ENCODE measurements around the gene SPC25. TPM values are rescaled to one million over a fixed set of nuclear protein-coding genes. Genes with fewer than 3 reads are reported as not detected.

Gene SPC25
- total RNA-seq, 1 donor from 2014 or later: 9.1 TPM

- H3K27me3 Mint-ChIP-seq (ENCODE audit: low read depth): peaks cover 18% of the 10 kb centered on the region
These were observed 26.1 kb upstream of the SPC25 start for GRCh38 chr2:168916331-168916675.

GRCh38 chr2:168915441-168916330, 25.5 kb upstream of the SPC25 start:
- Mint-ChIP-seq H3K9me3 (peaks cover 5% of the 10 kb centered on the region), H3K27me3 (ENCODE audit: low read depth) (peaks cover 20% of the 10 kb centered on the region), H3K4me1 (peaks cover 4% of the 10 kb centered on the region), H3K4me3 (no peak overlapping the region), H3K27ac (no peak overlapping the region), H3K36me3 (no peaks in the 10 kb centered on the region)
- no peak for DNase-seq (ENCODE audit: low spot score in 2 of 2, unreplicated experiment in 2 of 2)
- no peak for TF ChIP-seq CTCF (IDR thresholded peaks at IDR 0.05; ENCODE audit: unreplicated experiment)

More at GRCh38 chr2:168916331-168916675, 26.1 kb upstream of the SPC25 start:
- DNase-seq (ENCODE audit: low spot score in 2 of 2, unreplicated experiment in 2 of 2): no peak
- Mint-ChIP-seq H3K36me3 (no peaks in the 10 kb centered on the region), H3K27ac (no peak overlapping the region), H3K9me3 (peaks cover 6% of the 10 kb centered on the region), H3K4me3 (no peak overlapping the region), H3K4me1 (peaks cover 10% of the 10 kb centered on the region)
- TF ChIP-seq CTCF (IDR thresholded peaks at IDR 0.05; ENCODE audit: unreplicated experiment): no peak

- Mint-ChIP-seq H3K27ac (no peak overlapping the region), H3K4me3 (no peak overlapping the region), H3K27me3 (ENCODE audit: low read depth) (peaks cover 28% of the 10 kb centered on the region), H3K36me3 (no peaks in the 10 kb centered on the region), H3K4me1 (no peaks in the 10 kb centered on the region), H3K9me3 (no peaks in the 10 kb centered on the region)
- no peak for DNase-seq (ENCODE audit: low spot score in 2 of 2, unreplicated experiment in 2 of 2)
- TF ChIP-seq CTCF (IDR thresholded peaks at IDR 0.05; ENCODE audit: unreplicated experiment): no peak
These were observed 23.3 kb upstream of the SPC25 start for GRCh38 chr2:168913495-168913894.

GRCh38 chr2:168912901-168913369, 22.7 kb upstream of the SPC25 start:
- no peaks in the 10 kb centered on the region for H3K36me3 Mint-ChIP-seq
- H3K27me3 Mint-ChIP-seq (ENCODE audit: low read depth): peaks cover 32% of the 10 kb centered on the region
- peak in 1 of 2 experiments; percentile 42 for DNase-seq (ENCODE audit: low spot score in 2 of 2, unreplicated experiment in 2 of 2)

DNA sequence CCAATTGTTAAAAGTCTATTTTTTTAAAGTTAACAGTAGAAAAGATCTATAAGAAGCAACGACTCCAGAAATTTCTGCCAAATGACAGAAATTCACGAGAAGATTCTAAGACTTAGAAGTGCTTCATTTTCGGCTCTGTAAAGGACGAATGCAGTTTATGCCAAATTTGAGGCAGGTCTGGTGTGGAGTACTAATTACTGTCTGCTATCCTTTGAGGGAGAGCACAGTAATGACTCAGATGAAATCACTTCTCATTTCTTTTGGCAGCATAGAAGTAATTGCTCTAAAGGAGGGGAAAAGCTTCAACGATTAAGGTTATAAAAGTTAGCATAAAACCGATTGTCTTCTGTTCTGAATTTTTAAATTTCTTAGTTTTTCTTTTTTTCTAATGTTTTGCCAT, 22.2 kb upstream of the SPC25 start:
- H3K27ac Mint-ChIP-seq: no peak overlapping the region
- peaks cover 36% of the 10 kb centered on the region for H3K27me3 Mint-ChIP-seq (ENCODE audit: low read depth)
- no peak for DNase-seq (ENCODE audit: low spot score in 2 of 2, unreplicated experiment in 2 of 2)

More at GRCh38 chr2:168912901-168913369, 22.7 kb upstream of the SPC25 start:
- no peak for TF ChIP-seq CTCF (IDR thresholded peaks at IDR 0.05; ENCODE audit: unreplicated experiment)
- Mint-ChIP-seq H3K27ac (no peak overlapping the region), H3K9me3 (no peaks in the 10 kb centered on the region), H3K4me1 (no peaks in the 10 kb centered on the region), H3K4me3 (peak overlapping the region; percentile 56)

More for the DNA sequence above, 22.2 kb upstream of the SPC25 start:
- H3K4me1 Mint-ChIP-seq: no peaks in the 10 kb centered on the region
- H3K9me3 Mint-ChIP-seq: no peaks in the 10 kb centered on the region
- no peak for TF ChIP-seq CTCF (IDR thresholded peaks at IDR 0.05; ENCODE audit: unreplicated experiment)
- H3K36me3 Mint-ChIP-seq: no peaks in the 10 kb centered on the region
- H3K4me3 Mint-ChIP-seq: peak overlapping the region; percentile 56
